Activated effector memory CD4-positive, alpha-beta T cell treated with anti-CD3 and anti-CD28 coated beads, Interleukin-2, amount 50 U/mL, for 16 hours (primary cell): ENCODE data around the gene TBRG1.

Experiments used
- DNase-seq: peaks from one replicate; pipeline ENCODE4 v3.0.0-alpha.2; 2020

The TBRG1 gene

DNA sequence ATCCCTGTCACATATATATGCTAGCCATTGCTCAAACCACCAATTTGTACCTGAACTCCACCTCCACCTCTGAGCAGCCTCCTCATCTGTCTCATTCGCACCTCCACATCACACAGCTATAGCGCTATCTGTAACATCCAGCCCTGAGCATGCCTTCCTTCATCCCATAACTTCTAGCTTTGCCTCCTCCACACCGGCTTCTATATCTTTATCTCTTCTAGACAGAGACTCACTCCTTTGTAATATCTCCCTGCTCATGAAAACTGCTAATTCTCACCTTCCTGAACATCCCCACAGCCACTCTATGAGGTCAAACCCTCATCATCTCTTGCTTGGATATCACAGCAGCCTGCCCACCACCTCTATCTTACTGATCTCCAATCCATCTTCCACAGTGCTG is 44.9 kb downstream of the TBRG1 start:
- no peak for DNase-seq

DNA sequence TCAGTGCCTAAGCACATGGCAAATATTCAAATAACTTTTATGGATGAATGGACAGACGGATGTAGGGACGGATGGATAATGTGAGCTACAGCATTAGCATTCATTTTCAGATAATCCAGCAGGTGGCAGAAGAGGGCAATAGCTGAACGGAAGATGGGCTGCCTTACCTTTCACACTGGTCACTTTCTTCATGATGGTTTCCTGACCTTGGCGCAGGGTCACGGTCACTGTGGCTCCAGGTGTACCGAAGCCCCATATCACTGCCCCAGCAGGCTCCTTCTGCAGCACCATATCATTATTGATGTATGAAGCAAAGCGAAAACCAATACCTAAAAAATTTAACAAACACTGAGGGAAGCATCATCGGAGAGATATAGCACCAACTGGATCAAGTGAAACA is 46.5 kb downstream of the TBRG1 start:
- DNase-seq: peak; percentile 66

DNA sequence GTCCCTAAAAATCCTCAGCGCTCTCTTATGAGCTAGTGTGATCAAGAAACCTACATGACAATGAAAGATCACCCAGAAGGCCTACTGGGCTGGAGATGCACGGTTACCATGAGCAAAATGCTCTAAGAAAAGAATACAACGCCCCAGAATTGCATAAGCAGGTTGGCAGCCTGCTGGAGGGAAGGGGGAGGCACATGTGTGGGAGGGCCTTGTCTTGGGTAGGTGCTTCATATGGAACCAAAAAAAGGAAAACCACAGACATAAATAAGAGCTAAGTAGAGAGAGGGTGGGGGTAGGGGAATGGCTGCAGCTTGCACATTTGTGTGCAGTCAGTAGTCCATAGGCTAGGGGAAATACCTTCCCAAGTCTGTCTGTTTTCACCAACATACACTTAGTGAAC is 48.1 kb downstream of the TBRG1 start:
- DNase-seq: peak; percentile 67

DNA sequence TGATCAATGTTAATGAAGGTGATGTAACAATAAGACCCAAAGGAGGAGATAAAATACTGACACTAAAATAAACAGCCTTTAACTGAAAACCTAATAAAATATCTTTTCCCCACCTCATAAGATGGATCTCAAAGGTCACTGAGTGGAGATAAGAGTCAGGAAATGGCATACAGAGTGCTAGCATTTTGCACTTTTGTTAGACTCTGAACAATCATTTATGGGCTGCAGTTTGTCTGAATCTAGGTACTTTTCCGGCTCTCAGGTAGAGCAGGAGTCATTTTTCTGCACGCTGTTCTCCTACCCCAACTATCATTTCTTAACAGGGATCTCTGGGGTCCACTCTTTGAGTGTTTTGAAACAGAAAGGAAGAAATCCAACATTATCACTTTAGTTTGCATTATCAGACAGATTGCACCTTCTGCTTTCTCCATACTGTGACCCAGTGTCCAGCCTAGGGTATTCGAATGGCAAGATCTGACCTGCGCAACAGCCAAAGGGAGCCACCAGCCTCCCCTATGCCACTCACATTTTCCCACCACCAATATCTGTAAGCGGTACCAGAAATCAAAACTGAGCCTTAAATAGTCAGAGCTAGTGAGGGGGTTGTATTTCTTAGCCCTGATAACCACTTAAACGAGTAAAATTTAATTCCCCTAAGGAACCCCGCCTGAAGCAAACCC is 50.0 kb downstream of the TBRG1 start:
- DNase-seq: no peak

DNA sequence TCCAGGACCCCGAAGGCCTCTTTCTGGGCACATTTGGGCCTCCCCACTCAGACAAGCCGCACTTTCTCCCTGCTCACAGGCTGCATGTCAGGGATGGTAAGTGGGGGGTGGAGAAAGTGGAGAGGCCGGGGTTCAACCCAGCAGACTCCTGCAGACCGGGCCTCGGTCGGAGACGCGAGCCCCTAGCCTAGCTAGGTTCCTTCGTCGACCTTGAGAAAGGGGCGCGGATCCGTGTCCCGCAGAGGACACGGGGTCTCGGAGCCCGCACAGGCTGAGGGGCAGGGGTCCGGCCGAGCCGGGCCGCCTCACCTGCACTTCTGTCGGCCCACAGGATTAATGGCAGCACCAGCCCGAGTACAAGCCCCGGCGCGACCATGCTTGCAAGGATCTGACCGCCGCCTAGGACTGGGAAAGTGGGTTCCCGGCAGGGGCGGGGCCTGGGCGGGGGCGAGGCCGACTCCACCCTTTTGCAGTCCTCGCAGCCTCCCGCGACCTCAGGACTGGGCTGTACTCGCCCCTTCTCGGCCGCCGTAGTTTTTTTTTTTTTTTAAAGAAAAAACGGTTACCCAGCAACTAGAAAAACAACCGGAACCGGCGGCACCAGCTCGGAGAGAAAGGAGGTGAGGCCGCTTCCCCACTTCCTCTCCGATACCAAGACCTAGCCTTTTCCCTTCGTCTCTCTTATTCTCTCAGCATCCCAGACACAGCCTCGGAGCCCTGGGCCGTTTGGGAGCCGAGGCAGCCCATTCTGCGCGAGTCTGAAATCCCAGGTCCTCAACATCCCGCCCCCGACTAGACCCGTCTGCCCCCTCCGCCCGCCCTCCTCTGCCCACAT is 50.9 kb downstream of the TBRG1 start, which contains the start of the genes SIAE and SPA17:
TSS of gene SIAE (minus strand) at position 407 of the 835 bp plus-strand sequence. CDS start at position 376, 31 bp downstream.
TSS of gene SPA17 (plus strand) at position 572 of the 835 bp plus-strand sequence. CDS start 1,361 bp downstream, outside the sequence.
- DNase-seq: peak; percentile 94

DNA sequence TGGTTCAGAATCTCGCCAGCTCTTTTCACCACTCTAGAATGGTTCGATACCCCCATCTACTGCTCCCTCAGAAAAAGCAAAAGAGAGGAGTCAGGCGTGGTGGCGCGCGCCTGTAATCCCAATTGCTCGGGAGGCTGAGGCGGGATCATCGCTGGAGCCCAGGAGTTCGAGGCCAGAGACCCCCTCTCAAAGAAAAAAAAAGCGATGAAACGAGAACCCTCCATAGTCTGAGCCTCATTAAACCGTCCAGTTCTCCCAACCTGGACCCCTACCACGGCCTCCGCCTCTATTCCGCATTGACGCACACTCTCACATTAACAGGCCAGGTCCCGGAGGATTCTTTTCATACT is 51.5 kb downstream of the TBRG1 start:
- DNase-seq: no peak

DNA sequence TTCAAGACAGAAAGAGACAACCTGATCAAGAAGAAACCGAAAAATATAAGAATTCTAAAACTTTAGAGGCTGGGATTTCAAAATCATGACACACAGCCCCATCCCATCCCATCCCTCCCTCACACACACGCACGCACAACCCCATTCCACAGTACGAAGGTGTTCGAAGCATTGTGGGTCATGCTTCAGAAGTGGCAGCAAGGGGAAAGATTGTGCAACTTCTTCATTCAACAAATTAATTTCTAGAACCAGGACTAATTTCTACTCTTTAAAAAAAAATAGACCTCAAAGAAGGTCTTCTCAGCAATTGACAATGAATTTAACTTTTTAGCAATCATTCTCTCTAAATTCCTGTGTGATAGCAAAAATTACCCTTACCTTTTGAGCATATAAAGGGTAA is 51.9 kb downstream of the TBRG1 start:
- no peak for DNase-seq

DNA sequence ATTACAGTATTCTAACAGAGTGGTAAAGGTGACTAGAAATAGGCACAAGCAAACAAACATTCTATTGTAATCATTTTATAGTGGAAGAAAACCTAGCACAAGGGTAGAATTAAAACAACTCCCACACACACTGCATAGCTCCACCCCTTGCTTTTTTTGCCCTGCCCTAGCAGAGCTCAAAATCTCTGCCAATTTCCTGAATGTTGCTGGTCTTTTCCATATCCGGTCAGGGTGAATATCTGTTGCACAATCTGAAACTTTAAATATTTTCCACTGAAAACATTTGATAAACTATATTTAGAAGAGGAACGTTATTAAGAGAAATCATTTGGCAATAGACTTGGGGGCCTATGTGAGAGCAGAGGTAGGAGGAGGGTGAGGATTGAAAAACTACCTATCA is 53.7 kb downstream of the TBRG1 start:
- no peak for DNase-seq

DNA sequence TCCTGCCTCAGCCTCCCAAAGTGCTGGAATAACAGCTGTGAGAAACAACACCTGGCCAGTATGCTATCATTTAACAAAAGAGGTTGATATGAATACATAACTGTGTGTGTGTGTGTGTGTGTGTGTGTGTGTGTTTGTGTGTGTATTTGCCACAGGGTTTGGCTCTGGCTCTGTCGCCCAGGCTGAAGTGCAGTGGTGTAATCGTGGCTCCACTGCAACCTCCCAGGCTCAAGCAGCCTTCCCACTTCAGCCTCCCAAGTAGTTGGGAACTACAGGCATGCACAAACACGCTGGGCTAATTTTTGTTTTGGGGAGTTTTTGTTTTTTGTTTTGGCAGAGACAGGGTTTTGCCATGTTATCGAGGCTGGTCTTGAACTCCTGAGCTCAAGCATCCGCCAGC is 55.8 kb downstream of the TBRG1 start:
- DNase-seq: no peak

DNA sequence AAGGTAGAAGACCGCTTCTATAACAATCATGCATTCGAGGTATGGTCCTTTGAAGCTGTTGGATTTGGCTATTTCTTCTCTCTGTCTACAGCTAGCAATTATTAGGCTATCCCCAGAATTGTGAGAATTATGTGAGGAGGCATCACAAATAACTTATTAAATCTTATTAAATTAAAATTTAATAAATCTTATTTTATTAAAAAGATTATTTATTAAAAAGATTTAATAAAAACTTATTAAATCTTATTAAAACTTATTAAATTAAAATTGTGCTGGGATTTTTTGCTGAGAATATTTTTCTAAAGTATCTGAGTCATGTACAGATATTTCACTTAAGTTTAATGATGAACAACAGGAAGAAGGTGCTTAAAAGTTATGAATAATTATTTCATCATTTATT is 58.8 kb downstream of the TBRG1 start:
- DNase-seq: no peak

DNA sequence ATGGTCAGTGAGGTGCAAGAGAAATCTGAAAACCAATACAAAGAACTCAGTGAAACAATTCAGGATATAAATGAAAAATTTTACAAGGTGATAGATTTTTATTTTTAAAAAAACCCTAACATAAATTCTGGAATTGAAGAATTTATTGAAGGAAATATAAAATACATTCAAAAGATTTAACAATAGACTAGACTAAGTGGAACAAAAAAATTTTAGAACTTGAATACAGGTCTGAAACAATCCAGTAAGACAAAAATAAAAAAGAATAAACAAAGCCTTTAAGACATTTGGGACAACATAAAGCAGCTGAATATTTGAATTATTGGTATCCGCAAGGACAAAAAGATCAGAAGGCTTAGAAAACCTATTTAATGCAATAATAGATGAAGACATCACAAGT is 59.8 kb downstream of the TBRG1 start:
- DNase-seq: no peak
